NOMO-1 treated with DMSO at 0.1 percent for 48 hours (cell line): Measurements from ENCODE around the gene KCTD15.

ENCODE experiments used
- DNase-seq: peaks from one replicate; lab custom pipeline; 2025; ENCODE audit not compliant: unreplicated experiment; lab: John Stamatoyannopoulos, UW

Gene KCTD15

GRCh38 chr19:33796164-33796875 is at the start of gene KCTD15:
KCTD15 (plus strand) TSS chr19:33796870; CDS start chr19:33800455, 3,585 bp downstream.
- peak; percentile 36 for DNase-seq

- no peak for DNase-seq
These were observed 49.4 kb upstream of the KCTD15 start for GRCh38 chr19:33747273-33747672.

- DNase-seq = no peak
These were observed 48.4 kb upstream of the KCTD15 start for GRCh38 chr19:33748231-33748630.

GRCh38 chr19:33749016-33749415 is 47.7 kb upstream of the KCTD15 start:
- no peak for DNase-seq

GRCh38 chr19:33749619-33750175 is 47.0 kb upstream of the KCTD15 start:
- DNase-seq = no peak

GRCh38 chr19:33750587-33751435 is 45.9 kb upstream of the KCTD15 start:
- no peak for DNase-seq

- no peak for DNase-seq
These were observed 45.3 kb upstream of the KCTD15 start for GRCh38 chr19:33751436-33751770.

- DNase-seq = no peak
These were observed 44.5 kb upstream of the KCTD15 start for GRCh38 chr19:33752018-33752800.

GRCh38 chr19:33752945-33753344 is 43.7 kb upstream of the KCTD15 start:
- DNase-seq = no peak

GRCh38 chr19:33754361-33754760 is 42.3 kb upstream of the KCTD15 start:
- no peak for DNase-seq

- DNase-seq = no peak
These were observed 41.3 kb upstream of the KCTD15 start for GRCh38 chr19:33755099-33756035.

GRCh38 chr19:33756177-33756576 is 40.5 kb upstream of the KCTD15 start:
- DNase-seq = no peak

GRCh38 chr19:33758541-33759013 is 38.1 kb upstream of the KCTD15 start:
- DNase-seq = no peak

GRCh38 chr19:33759356-33759755 is 37.3 kb upstream of the KCTD15 start:
- DNase-seq = no peak

GRCh38 chr19:33763633-33764371 is 32.9 kb upstream of the KCTD15 start:
- no peak for DNase-seq

GRCh38 chr19:33766623-33767022 is 30.0 kb upstream of the KCTD15 start:
- DNase-seq = no peak

- DNase-seq = peak; percentile 26
These were observed 28.7 kb upstream of the KCTD15 start for GRCh38 chr19:33767898-33768413.

GRCh38 chr19:33769208-33769607 is 27.5 kb upstream of the KCTD15 start:
- DNase-seq = no peak

GRCh38 chr19:33770107-33770506 is 26.6 kb upstream of the KCTD15 start:
- no peak for DNase-seq
